CD1c-positive myeloid dendritic cell (primary cell): ENCODE data around the gene PGLYRP4.
"Not testable (repeated sequence)": the region's sequence is repeated elsewhere in the genome, so short reads cannot be mapped to it uniquely, and the experiment has no call there.

Experiments
- DNase-seq: peaks from one replicate; pipeline ENCODE4 v3.0.0-alpha.2; 2016; ENCODE audit errors: extremely low spot score

PGLYRP4 gene

DNA sequence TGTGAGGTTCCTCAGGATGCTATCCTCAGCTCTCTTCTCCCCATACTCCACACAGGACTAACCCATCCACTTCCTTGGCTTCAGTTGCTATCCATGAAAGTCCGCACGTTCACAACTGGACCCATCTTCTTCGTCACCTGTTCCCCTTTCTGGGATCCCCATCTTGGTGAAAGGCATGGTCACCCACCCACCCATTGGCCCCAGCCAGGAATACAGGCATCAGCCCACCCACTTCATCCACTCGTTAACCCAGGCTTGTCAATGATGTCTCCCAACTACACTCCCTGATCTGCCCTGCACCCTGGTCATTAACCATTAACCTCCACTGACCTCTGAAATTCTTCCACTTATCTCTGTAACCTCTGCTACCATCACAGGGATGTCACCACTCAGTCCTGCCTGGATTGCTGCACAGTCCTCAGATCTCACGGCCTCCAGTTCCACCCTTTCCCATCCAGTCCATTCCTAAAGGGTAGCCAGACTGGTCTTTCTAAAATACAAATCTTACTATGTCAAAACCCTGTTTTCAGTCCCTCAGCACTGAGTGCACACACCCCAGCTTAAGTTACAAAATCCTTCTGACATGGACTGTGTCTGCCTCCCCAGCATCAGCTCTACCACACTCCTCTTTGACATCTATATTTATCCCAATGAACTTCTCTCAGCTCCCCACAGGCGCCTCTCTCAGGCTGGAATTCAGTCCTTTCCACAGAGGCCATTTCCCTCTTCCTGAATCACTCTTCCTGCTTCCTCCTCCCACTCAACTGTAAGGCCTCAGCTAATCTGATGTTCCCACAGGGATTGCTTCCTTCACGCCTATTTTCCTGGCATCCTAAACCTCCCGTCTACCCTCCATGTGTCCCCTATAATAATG is 10.4 kb downstream of the PGLYRP4 start:
- DNase-seq = no peak

DNA sequence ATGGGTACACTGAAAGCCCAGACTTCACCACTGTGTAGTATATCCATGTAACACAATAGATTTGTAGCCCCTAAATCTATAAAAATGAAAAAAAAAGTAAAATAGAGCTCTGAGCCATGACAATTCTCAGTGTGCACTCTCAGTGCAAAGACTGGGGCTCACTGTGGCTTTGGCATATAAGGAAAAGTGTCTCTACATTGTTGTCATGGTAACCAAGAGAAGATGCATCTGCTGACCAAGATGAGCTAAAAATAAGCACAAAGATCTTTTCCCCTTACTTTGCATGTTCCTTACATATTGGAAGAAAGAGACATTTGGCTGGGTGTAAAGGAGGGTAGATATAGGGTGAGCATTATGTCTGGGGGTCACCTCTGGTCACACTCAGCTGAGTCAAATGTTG is 12.0 kb downstream of the PGLYRP4 start:
- DNase-seq = no peak

DNA sequence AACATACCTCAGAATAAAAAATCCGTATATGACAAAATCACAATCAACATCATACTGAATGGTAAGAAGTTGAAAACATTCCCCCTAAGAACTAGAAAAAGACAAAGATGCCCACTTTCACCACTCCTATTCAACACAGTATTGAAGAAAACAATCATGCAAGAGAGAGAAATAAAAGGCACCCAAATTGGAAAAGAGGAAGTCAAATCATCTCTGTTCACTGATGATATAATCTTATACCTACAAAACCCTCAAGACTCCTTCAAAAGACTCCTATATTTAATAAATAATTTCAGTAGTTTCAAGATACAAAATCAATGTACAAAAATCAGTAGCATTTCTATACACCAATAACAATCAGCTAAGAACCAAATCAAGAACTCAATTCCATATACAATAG is 14.7 kb downstream of the PGLYRP4 start:
- no peak for DNase-seq

DNA sequence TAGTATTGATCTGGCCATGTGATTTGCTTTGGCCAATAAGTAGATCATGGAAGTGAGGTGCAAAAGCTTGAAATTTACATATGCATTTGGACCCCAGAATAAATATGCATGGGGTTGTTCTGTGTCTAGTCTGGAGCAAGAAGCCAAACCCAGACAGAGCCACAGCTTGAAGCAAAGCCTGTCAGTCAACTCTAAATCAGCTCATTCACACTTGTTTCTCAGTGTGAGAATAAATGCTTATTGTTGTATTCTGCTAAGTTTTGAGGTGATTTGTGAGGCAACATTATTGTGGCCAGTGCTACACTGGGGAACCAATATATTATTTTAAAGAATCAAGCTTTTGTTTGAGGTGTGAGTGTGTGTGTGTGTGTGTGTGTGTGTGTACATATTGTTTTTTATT is 23.7 kb downstream of the PGLYRP4 start:
- no peak for DNase-seq

DNA sequence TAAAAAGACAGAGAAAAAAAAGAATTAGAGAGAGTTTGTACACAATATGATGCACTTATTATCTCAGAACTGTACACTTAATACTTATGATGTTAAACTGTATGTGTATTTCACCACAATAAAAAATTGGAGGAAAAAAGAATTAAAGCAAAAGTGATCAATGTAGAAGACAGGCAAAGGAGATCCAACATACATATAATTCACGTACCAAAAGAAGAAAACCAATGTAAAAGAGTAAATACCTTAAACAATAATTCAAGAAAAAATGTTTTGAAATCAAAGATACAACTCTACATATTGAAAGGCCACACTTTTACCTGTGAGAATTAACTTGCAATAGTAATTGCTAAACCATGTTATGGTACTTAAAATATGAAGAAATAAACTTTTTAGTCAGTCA is 26.1 kb downstream of the PGLYRP4 start:
- DNase-seq = no peak

DNA sequence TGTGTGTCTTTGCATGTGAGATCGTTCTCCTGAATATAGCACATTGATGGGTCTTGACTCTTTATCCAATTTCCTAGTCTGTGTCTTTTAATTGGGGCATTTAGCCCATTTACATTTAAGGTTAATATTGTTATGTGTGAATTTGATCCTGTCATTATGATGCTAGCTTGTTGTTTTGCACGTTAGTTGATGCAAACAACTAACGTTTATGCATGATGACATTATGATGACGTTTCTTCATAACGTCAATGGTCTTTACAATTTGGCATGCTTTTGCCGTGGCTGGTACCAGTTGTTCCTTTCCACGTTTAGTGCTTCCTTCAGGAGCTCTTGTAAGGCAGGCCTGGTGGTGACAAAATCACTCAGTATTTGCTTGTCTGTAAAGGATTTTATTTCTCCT is 30.5 kb downstream of the PGLYRP4 start:
- not testable (repeated sequence) for DNase-seq

DNA sequence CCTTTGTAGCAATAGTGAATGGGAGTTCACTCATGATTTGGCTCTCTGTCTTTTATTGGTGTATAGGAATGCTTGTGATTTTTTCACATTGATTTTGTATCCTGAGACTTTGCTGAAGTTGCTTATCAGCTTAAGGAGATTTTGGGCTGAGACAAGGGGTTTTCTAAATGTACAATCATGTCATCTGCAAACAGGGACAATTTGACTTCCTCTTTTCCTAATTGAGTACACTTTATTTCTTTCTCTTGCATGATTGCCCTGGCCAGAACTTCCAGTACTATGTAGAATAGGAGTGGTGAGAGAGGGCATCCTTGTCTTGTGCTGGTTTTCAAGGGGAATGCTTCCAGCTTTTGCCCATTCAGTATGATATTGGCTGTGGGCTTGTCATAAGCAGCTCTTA is 32.6 kb downstream of the PGLYRP4 start:
- DNase-seq = not testable (repeated sequence)

DNA sequence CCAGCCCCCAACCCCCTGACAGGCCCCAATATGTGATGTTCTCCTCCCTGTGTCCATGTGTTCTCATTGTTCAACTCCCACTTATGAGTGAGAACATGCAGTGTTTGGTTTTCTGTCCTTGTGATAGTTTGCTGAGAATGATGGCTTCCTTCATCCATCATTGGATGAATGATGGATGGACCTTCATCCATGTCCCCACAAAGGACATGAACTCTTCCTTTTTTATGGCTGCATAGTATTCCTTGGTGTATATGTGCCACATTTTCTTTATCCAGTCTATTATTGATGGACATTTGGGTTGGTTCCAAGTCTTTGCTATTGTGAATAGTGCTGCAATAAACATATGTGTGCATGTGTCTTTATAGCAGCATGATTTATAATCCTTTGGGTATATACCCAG is 34.3 kb downstream of the PGLYRP4 start:
- not testable (repeated sequence) for DNase-seq

DNA sequence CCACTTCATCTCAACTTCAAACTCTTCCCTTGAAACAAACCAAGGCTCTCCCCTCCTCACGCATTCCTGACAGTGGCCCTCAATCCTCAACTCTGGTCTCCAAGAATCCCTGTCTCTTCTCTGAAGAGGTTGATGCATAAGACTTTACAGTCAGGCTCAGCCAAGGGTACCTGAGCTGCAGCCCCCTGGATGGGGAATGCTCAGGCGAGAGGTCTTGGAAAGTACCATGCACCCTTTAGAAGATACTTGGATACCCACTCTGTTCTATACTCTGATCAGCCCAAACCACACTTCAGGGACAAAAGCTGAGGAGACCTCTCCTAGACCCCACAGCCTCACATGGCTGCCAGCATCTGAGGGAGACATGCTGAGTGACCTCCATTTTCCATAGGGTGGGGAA is 35.4 kb downstream of the PGLYRP4 start:
- no peak for DNase-seq

DNA sequence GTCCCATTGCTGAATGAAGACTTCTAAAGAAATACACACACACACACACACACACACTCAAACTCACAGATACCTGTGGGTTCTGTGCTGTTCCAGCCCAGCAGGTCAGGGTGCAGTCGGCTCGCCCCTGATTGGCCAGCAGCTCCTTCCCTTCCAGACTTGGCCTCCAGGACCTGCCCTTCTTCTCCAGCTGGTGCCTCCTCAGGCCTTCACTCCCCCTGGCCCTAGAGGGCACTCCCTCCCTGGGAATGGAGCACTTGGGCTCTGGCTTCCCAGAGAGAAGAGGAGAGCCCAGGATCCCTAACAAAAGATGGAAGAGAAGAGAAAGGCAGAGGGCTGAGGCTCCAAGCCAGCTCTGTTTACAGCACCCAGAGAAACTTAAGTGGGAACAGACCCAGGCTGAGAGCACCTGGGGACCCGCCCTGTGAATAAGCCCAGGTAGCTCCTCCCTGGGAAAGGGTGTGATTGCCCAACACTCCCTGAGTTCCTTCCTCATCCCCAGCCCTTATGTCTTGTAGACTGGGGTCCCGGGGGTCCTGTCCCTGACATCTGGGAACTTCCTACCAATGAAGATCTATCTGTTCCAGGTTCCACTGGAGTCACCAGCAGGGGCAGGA is 36.0 kb downstream of the PGLYRP4 start, which contains the start of gene PGLYRP3:
TSS of gene PGLYRP3 (minus strand) at position 383 of the 617 bp plus-strand sequence. CDS start 2,287 bp downstream, outside the sequence.
- DNase-seq = no peak

DNA sequence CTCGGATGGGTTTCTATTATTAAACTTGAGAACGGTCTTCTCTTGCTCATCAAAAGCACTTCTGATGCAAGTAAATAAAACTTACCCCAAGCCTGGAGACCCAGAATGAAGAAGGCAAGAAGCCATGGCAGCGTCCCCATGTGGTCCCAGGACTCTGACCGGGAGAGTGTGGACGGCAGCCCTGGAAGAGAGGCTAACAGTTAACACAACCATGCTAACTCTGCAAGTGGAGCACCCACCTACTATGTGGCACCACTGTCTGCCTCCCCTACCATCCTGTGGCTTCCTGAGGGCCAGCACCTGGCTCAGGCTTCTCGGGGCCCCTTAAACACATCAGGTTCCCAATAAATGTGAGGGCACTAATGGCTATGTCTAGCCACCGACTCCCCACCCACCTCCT is 38.1 kb downstream of the PGLYRP4 start:
- DNase-seq = peak; percentile 23

DNA sequence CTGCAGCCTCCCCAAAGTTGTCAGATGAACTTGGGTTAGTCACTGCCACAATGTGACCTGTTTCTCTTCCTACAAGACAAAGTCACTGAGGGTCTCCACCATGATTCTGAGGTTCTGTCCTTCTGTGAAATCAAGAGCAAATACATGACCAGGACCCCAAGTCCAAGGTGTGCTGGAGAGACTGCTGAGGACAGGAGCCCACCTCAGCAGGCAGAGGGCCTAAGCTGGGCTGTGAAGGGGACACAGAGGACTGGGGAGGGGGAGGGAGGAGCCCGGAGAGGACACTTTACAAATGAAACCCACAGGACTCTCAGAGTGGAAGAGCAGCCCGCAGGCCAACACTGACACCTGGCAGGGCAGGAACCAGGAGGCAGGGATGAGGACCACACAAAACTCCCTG is 39.2 kb downstream of the PGLYRP4 start:
- no peak for DNase-seq

DNA sequence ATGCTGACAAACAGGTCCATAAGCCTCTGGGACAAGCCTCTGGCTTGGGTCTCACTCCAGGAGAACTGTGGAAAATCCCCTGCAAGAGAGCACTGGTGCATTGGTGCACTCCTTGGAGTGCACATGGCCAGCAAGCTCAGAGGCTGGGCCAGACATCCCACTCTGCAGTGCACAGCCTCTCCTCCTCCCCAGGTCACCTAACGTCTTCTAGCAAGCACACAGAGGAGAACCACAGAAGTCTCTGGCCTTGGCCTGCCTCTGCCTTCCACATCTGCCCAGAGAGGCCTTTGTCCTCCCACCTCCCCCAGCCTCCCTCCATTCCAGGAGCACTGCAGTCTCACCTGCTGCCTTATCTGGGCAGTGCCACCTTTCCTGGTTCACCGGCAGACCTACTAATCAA is 40.1 kb downstream of the PGLYRP4 start:
- DNase-seq = no peak

DNA sequence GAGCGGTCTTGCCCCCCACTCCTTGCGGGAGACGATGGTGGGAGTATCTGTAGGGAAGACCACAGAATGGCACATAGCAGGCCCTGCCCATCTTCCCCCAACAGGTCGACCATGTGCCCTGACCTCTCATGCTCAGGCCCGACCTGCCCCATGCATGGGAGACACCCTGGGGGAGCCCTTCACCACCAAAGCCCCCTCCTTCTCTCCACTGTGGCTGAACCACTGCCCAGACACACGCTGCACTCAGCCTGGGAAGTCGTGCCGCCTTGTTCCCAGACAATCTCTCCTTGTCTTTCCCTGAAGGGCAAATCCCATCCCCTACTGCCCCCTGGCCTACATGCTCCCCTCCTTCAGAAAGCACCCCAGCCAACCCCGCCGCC is 41.4 kb downstream of the PGLYRP4 start:
- DNase-seq = no peak

DNA sequence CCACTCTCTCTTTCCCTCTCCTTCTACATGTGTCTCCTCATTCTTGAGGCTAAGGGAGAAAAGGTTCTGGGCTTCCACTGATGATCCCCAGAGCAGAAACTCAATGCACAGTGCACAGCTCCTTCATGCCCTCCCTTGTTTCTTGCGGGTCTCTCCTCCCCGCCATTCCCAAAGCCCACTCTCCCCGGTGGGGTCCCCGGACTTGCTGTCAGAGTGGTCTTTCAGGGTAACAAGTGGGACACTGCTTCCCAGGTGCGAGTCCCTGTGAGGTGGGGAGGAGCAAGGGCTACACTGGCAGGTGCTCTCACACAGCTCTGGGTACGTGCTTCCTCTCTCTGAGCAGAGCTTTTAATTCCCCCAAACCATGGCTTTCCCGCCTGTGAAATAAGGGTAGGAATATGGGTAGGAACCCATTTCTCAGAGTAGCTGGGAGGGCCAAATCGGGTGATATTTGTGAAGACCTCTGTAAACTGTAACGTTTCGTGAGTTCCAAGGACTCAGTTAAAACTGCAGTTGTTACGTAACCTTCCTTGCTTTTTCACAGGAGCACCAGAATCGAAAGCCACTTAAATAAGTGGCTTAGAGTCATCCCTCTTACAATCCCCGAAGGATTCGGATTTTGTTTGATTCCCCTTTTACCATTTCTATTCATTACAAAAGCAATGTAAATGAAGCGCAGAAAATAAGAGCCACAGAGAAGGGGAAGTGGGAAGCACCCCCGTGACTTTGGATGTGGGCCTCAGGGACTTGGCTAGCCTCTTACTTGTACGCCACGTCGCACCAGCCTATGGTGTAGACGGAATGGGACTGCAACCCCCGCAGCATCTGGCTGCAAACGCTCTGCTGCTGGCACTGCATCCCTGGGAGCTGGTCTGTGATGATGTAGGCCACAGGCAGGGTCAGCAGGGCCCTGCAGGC is 42.1 kb downstream of the PGLYRP4 start:
- peak; percentile 57 for DNase-seq

DNA sequence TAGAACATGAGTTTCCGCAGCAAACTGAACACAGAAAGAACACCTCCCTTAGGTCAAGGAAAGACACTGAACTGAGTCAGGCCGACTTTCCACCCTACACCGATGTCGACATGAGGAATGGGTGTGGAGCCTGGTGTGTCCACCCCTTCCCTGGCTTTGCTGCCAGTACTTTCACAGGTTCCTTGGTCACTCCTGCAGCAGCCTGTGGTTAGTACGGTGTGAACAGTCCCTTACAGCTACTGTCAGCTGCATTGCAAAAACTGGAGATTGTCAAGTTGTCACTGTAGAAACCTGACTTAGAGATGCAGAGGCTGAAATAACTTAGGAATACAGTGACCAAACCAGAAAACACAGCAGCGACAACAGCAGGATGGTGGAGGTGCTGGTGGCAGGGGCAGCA is 43.0 kb downstream of the PGLYRP4 start:
- no peak for DNase-seq

DNA sequence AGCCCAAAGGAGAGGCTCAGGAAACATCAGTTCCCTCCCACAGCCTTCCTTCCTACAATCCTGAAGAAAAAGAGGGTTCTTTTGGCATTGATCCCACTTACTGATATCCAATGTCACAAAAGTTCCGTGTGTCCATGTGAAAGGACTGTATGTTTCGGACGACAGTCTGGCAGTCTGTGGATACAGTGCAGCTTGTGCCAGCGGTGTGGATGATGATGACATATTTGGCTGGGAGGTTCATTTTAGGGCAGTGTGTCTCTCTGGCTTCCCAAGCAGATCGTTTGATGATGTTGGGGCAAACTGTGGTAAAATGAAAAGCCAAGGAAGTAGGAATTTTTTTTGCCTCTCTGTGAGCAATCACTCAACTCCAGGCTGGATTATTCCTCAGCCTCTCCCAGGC is 46.3 kb downstream of the PGLYRP4 start:
- DNase-seq = no peak

DNA sequence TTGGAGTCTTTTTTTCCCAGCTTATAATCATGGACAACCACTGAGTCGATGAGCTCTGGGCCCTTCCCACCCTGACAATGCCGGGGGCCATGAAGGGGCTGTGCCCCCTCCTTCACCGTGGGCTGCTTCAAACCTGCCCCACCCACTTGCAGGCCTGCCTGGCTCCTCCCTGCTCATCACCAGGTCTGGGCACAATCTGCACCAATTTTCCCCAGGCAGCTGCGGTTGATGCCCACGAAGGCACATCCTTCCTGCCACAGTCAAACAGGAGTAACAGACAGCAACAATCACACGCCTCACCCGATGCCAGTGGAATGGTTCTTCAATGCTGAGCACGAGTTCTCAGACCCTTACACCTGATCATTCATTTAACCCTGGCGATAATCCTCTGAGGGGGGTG is 54.8 kb downstream of the PGLYRP4 start:
- no peak for DNase-seq

DNA sequence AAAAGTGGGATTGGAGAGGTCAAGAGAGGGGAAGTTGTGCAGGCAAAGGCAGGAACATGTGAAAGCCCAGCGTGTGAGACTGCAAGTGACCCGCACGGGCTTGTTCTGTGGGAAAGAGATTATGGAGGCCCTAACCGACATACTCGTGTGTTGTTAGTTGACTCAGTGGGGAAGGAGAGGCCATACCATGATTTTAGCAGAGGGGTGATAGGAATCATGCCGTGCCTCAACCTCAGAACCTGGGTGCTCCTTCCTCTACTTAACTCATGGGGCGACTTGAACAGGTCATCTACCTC is 55.2 kb downstream of the PGLYRP4 start:
- no peak for DNase-seq

DNA sequence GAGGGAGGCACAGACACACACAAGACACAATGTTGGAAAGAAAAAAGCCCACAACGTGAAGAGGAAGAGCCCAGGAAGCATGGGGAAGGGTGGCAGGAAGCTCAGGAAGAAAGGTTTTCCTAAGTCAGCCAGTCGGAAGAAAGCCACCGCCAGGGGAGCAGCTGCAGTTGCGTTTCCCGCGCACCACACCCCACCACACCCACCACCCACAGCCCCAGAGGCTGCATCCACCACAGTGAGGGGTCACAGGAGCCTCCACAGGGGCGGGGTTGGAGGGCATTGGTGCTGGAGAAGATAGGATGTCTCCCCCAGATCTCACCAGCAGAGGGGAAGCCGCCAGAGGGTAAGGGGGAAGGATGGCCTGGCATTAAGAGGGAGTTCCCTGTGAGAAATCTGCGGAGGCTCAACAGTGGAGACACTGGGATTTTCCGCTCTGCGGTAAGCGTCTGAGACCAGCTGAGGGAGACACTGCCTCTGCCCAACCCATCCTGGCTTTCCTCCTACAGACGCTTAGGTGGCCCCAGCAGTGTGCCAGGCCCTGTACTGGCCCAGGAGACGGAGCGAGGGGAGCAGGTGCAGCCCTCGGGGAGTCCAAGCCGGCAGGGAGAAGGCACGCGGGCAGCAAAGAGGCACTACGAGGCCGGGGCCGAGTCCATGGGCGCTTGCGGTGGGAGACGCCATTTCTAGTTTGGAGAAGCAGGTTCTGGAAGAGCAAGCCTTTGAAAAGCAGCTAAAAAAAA is 55.7 kb downstream of the PGLYRP4 start:
- no peak for DNase-seq

DNA sequence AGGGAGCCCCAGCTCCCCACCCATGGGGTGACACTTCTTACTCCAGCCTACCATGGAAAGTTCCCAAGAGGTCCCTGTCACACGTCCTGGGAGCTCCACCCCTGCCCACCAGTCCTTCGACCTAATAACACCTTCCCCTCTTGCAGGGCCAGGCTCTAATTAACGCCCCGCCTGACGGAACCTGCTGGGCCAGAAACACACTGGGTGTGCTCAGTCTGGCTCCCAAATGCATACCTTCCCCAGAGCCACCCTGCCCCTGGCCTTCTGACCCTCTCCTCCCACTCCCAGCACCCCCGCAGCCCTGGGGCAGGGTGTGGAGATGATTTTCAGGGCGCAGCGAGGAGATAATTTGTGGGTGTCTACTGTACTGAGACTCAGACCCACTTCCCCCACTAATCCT is 56.5 kb downstream of the PGLYRP4 start:
- DNase-seq = no peak

DNA sequence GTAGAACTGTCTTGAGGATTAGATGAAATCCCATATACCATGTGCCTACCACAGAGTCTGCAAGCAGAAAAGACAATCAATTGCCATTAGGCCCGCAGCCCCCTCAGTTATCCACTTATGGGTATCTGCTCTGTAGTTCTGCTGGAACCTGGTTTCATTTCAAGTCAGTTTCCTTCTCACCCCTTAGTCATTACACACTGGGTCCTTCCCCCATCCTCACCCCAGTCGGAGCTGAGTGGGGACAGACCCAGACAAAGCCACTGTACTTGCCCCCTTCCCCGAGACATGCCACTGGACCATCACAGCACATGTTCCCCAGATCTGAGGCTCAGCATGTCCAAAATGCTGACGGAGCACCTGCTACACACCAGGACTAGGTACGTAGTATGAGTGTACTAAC is 57.1 kb downstream of the PGLYRP4 start:
- DNase-seq = no peak
